HG03196 (cell line): ENCODE measurements around the gene HOTAIR.

ENCODE experiments used
- ATAC-seq: cut with Tn5 transposase; IDR thresholded peaks from one replicate; pipeline ENCODE4 v1.9.1; 2021; ENCODE audit not compliant: unreplicated experiment

Gene HOTAIR

DNA sequence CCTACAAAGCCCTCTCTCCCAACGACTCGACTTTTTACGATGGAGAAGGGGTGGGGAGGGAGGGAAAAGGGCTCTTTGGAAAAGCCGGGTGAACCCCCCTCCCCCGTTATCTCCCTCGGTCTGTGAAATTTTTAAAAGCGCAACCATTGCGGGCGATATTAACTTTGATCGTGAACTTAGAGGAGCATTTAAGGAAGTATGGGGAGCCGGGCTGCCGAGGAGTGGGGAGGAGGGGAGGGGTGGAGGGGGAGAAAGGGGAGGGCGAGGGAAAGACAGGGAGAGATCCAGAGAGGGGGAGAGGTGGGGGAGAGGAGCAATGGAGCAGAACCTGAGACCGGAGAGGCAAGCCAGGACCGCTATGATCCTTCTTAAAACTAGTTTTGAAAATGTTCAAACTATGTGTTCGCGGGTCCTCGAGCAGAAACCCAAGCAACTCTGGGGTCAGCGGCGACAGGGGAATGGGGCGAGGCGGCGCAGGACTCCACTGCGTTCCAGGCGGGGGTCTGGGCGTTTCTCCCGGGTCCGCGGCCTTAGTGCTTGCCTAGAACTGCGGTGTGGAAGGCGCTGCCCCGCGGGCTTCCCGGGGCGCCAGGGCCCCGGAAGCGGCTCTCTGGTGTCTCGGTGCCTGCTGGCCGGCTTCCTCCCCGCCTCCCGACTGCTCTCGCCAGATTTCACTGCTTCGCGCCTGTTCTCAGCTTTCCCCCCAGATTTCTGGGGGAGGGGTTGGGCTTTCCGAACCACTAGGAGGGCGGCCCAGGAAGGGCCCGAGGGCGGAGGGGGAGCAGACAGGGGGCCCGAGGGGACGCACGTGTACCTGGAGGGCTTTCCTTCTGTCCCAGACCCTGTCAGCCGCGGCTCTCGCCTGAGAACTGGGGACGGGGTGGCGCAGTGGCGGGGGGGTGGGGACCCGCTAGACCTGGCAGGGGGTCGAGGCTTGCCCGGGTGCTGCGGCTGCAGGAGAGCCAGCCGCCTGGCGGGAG is at the start of gene HOTAIR:
Gene HOTAIR (minus strand): TSS at position 871 of the 980 bp plus-strand sequence.
- no peak for ATAC-seq

DNA sequence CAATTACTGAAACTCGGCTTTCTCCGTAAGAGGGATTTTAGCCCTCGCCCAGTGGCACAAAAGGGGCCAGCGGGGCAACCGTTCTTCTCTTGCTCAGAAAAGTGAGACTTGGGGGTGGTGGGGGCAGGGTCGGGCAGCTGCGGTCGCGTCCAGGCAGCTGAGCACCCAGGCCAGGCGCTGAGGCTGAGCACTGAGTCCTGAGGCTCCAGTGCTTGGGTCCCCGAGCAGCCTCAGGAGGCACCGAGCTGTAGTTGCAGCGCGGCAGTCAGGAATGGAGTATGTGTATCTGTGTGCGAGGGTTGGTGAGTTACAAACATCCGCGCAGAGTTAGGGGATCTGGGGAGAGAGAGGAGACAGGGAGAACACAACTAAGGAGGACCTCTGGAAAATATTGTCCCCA is 49.4 kb upstream of the HOTAIR start:
- ATAC-seq: no peak

DNA sequence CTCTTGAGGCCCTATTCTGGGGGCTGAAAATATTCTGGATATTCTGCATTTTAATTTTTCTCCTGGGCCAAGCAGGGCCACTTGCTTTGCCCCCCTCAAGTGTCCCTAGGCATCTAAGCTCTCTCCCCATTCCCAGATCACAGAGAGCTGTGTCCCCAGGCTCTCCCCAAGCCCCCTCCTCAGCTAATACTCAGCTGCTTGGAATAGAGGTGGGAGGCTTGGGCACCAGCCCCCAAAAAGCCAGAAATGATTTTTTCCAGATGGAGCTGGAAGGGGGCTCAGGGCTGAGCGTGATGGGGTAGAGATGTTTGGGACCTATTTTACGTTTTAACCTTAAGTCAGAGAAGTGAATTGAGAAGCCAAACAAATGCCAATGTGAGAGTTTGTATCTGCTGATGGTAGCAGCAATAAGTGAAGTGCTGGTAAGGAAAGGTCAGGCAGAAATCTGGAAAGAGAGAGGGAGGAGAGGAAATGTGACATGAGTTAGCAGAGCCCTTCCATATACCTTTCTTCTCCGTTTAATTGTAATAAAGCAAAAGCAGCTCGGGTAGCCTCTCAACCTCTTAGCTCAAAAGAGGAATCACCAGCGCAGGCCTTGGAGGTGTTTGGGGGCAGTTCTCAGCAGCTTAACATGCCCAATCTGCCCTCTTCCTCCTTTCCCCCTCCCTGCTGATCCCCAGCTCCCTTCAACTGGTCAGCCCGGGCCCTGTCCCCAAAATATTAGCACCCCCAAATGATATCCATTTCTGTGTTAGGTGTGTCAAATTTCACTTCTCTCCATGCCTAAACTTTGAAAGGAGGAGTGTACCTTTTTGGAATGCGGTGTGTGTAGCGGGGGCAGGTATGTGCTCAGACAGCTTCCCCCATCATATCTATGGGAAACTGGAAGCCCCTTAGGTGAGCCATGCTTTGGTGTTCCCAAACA is 48.5 kb upstream of the HOTAIR start:
- ATAC-seq: no peak

DNA sequence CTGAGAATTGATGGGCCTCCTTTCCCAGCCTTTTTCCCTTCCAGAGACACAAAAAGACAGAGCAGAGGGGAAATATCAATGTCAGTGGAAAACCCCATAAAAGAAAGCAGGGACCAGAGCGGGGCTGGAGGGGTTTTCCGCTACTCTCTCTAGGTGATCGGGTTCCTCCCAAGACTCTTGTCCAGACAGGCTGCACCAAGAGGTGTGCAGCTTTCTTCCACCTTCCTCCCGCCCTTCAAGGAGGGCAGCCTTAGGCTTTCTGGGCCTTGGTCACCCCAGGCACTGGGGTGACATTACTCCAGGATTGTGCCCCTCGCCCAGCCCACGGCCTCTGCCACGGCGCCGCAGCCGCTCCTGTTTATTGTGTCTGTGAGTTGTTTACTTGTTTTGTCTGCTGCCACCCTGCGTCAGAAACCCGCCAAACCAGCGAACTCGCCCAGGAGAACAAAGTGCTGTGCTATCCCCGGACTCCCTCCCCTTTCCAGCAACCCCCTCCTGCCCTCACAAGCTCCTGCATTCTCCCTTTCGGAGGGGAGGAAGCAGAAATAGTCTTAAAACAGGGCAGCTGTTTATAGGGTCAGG is 46.8 kb upstream of the HOTAIR start:
- ATAC-seq: no peak

DNA sequence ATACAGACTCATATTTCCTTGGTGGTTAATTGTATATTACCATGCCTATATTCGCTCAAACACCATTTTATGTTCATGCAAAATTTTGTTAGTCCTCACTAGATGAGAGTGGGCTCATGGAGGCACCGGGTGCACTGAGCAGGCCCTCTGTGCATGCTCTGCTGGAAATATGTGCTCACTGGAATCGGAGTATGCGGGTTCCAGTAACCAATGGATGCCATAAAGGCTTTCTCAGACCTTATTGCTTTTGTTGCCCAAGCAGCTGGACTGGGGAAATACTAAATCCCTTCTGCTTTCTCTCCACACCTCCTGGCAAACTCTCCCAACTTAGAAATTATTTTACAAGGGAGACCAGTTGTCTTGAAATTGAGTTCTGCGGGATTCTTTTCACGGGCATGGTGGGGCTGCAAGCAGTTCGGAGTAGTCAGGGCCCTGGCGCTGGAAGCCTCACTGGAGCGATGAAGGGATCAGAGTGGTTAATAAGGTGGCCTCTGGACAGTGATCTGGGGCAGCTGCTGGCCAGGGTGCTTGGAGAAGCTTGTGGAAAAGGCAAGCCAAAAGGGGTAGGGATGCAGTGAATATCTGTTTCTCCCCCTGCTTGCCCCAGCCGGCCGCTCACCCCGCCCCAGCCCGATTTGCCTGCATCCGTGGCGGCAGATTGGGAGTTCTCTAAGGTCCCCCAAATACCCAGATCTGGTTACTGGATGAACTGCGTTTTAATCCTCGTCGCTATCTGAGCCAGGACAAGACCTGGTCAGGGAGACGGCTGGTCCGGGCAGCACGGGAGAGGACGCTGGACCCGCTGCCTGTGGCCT is 46.0 kb upstream of the HOTAIR start:
- no peak for ATAC-seq

DNA sequence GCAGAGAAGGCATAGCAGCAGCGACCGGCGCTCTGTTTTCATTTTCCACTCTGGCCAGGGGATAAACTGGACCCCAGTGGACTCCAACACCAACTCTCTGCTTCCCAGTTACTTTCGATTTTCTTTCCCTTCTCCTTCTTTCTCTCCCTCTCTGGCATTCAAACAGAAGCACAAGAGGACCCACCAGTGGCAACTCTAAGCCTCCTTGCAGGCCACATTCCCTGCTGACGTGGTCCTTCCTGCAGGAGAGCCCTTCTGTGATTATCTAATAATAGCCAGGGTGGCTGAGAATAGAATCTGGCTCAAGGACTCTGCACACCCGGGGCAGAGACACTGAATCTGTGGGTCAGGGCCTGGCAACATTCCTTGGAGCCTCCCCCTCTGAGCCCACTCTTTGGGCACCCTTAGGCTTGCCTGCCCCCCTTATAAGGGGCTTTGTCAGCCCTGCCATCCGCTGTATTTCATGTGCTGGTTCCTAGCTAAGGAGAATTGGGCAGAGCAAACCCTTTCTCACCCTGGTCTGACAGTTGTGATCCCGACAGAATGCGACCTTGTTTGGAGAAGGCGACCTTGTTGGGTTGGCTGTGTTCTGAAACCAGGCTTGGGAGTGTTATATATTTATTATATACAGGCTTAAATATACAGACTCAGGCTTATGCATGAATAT is 45.3 kb upstream of the HOTAIR start:
- ATAC-seq: no peak

DNA sequence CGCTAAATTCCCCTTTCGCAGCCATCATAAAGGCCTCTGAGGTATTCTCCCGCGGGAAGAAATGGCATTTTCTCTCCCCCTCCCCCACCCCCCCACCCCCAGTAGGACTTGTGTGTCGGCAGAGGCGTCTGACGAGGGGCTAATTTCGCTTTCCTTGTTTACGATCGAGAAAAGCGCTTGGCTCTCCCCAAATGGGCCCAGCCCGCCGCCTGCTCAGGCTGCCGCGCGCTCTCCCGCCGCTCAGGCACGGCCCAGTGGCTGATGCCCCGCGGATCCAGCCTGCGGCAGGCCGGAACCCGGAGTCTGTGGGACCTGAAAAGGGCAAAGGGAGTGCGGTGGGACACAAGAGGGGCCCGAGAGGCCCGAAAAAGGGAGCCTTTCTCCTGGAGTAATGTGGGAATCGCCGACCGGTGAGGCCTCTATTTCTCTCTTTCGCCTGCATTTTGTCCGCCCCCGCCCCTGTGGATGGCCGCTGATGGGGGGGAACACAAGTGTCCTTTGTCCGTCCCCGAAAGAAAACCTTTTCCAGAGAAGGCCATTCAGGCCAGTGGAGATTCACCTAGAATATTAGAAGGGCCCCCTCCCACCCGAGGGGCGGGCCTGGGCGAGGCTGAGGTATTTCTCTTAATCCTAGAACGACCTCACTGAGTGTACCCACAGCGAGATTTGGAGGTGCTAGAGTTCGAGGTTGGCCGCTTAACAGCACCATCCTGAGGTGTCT is 44.5 kb upstream of the HOTAIR start:
- ATAC-seq: no peak

DNA sequence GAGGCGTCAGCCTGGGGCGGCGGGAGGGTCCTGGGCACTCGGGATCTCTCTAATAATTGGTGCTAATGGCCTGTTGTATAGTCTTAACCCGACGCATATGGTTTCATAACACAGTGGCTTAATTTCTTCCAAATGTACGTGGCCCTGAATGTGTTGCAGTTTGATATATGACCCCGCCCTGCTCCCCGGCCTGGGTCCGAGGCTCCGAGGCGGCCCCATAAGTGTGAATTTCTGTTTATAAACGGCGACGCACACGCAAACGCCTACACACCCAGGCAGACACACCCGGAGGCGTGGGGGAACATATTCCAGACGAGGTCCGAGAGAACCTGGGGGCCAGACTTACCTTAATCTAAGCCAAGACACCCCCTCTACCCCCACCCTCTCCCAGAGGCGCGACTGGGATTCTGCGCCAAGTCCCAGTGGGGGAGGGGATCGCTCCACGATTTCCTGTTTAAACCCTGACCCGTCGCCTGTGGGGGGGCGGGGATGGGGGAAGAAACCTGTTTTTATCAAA is 43.8 kb upstream of the HOTAIR start:
- no peak for ATAC-seq

DNA sequence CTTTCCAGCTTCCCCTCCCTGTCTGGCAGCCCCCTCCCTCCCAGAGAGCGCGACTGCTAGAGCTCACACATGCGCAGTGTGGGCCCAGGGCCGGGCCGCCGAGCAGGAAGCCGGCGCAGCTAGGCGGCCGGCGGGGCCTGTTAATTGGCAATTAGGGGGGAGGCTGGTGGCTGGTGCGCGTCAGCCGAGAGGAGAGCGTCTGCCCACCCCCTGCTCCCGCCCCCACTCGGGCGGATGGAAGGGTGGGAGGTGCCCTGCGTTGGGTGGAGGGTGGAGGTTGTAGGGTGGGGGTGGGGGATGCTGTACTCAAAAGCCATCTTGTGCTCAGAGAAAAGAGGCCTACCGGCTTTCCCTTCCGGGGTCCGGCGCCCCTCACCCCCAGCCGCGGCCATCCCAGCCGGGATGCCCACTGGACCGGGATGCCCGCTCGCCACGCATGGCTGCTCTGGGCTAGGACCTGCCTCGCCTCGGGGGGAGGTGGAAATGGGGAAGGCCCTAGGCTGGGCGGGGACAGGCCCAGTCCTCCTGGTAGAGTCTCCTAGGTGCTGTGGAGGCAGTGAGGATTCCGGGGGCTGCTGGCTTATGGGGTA is 43.2 kb upstream of the HOTAIR start:
- peak; percentile 66 for ATAC-seq

DNA sequence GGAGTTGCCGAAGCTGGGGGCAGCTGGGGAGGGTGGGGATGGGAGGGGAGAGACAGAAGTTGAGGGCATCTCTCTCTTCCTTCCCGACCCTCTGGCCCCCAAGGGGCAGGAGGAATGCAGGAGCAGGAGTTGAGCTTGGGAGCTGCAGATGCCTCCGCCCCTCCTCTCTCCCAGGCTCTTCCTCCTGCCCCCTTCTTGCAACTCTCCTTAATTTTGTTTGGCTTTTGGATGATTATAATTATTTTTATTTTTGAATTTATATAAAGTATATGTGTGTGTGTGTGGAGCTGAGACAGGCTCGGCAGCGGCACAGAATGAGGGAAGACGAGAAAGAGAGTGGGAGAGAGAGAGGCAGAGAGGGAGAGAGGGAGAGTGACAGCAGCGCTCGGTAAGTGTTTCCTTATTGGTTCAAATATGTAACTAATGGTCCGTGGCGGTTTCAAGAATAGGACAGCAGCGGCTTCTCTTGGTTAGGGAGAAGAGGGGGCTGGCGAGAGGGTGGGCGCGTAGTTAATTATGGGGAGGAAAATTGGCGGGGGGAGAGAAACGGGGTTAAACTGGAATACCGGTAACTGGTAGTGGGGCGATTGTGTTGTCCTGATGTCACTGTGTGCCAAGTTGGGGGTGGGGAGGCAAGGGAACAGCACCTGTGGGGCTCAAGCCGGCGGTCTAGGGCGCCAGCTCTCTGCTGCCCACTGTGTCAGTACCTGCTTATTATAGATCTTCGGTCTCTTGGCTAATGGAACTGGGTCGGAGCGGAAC is 42.5 kb upstream of the HOTAIR start:
- ATAC-seq: peak; percentile 15

DNA sequence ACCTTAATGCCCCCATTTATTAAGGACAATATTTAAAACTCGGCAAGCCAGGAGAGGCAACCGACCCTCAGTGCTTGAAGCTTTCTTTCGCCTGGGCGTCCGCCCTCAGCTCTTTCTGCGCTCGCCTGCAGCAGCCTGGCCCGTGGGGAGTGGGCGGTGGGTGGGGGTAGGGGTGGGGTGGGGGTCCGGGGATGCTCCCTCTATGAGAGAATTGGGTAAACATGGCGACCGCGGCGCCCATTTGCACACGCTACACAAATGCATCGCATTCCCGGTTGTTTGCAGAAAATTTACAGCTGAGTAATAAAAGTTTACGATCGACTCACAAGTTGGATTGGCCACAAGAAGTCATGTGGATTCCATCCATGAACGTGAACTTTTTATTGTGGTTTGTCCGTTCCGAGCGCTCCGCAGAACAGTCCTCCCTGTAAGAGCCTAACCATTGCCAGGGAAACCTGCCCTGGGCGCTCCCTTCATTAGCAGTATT is 41.8 kb upstream of the HOTAIR start:
- ATAC-seq: no peak

DNA sequence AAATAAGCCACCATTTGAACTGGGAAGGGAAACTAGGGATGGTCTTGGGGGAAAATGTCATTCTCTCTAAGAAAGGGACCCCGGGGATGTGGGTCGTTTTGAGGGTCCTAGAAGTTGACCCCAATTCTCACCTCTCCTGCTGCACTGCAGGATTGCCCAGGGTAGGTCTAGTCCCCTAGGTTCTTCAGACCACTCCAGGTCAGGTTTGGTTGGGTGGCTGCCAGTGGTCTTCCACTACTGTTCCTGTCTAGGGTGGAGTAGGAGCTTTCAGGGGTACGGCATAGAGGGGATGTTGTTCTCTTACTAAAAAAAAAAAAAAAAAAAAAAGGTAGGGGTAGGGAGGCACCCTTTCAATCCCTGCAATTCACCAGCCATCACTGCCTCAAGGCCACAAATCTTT is 41.3 kb upstream of the HOTAIR start:
- no peak for ATAC-seq

DNA sequence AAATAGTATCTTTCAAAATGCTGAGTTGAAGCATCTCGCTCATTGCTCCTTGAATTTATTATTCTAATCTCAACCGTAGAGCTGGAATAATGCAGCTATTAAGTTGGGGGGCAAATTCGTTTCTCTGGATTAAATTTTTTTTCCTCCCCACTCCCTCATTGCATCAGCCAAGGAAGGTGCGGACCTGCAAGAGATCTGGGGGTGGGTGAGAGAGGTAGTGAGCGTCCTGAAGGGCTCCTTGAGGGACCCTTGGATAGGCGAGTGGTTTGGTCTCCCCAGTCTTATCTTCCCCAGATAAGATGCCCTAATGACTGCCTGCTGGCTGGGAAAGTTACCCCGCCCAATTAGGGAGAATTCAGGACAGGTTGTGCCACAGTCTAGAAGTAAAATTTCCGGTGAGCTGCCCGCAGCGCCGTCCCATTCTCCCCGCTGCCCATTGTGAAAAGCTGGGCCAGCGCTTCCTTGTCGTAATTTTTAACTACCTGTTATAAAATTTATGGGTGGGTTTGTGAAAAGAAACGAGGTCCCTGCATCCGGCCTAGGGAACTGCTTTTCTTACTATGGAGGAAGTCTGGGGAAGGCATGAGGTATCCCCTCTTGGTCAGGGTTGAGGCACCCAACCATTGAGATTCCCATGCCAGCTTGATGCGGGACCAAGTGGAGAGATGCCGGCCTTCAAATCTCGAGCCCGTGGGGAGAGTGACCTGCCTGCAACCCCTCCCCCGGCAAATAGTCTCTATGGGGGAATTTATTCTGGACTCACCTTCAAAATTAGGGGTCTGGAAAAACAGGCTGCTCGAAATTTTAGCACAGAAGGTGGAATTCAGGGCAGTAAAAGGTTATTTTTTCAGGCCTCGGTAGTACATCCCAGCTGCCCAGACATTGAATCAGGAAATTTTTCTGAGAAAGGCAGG is 40.5 kb upstream of the HOTAIR start:
- ATAC-seq: no peak

DNA sequence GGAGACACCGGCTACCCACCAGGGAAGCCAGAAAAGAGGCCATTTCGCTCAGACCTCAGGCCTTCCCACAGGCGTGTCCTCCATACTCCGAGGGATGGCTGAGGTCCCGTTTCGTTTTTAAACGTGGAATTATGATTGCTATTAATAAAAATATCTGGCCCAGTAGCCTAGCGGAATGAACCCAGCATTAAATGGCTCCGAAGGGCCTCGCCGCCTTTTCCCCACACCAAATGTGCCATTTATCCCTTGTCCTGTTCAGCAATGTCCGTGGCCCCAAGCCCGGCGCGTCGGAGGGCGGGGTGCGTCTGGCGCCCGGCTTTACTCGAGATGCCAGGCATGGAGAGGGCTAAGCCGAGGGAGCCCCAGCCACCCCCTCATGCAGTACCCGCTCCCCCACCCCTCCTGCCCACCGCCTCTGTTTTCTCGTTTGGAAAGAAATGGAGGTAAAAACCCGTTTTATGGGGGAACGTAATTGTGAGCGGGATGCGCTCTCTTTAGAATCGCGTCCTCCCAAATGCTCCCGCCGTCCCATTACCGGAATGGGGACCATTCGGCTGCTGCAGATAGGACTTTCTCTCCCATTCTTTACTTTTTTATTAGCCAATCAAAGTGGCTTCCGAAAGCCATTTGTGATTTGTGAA is 39.7 kb upstream of the HOTAIR start:
- no peak for ATAC-seq

DNA sequence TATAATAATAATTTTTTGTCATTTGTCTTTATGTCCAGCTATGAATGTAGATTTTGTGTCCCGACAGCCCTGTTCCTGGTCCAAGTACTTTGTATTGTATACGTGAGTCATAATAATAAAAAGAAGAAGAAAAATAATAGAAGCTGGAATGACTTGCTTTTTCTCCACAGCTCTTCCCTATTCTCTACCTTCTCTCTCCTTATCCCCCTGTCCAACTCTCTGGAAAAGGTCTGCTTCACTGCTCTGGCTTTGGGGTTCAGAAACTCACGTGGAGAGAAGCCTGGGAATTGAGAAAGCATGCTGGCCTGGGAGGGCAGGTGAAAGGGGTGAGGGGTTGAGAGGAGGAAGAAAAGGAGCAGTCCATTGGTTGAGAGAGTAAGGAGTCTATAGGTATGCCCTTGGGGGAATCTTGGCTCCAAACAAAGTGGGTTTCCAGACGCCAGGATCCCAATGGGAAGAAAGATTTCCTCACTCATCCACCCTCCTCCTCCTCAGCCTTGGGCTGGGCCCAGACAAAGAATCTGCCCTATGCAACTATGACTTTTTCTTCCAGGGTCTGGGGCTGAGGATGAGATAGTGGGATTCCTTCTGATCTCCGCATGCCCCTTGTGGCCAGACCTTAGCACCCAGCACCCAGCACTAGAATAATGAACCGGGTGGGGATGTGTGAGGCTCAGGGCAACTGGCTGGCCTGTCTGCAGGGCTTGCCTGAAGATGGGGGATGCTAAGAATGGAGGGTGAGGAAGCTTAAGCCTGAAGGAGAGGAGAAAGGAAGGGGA is 38.1 kb upstream of the HOTAIR start:
- no peak for ATAC-seq
